Adrenal gland (tissue), 12 donors: ENCODE results near the gene KIAA0753. TPM values are rescaled to one million over a fixed set of nuclear protein-coding genes. Genes with fewer than 3 reads are reported as not detected.
A peak's percentile ranks its signal among the peaks of the same experiment; 100 is the strongest.

Experiments used
- DNase-seq, 7 donors: peaks; one replicate each; pipeline ENCODE4 v3.0.0-alpha.2; 2019 to 2020
- H3K27ac ChIP-seq, 5 donors: fragments of 200-600 bp; sonication (generic) in 4 of 5; 1 replicate in 3 of 5; 2 replicates in 2 of 5; pipeline versions ENCODE4 v1.5.1 to v1.8.0; 2016 to 2020; ENCODE audit warnings: mild to moderate bottlenecking in 1 of 5
- H3K27me3 ChIP-seq: fragments of 200-600 bp; 2 replicates; pipeline ENCODE4 v1.8.0; 2021
- H3K36me3 ChIP-seq, 2 donors: fragments of 200-600 bp; replicated peaks in 1 of 2; 1 replicate in 1 of 2; 2 replicates in 1 of 2; pipeline versions ENCODE4 v1.5.1 to v1.8.0; 2018 to 2022
- H3K4me1 ChIP-seq, 2 donors: fragments of 200-600 bp; replicated peaks in 1 of 2; 1 replicate in 1 of 2; 2 replicates in 1 of 2; pipeline versions ENCODE4 v1.5.1 to v1.8.0; 2018 to 2021
- H3K4me3 ChIP-seq, 4 donors: fragments of 200-600 bp; sonication (generic) in 3 of 4; one replicate each; pipeline ENCODE4 v1.5.1; 2016 to 2018
- H3K9me3 ChIP-seq, 3 donors: fragments of 200-600 bp; sonication (generic) in 1 of 3; replicated peaks in 1 of 3; 1 replicate in 2 of 3; 2 replicates in 1 of 3; pipeline versions ENCODE4 v1.5.1 to v1.8.0; 2016 to 2021
- CTCF ChIP-seq, 6 experiments: fragments of 450-650 bp in 4 of 6; fragments of 200-600 bp in 2 of 6; sonication (generic) in 1 of 6; IDR thresholded peaks; 1 replicate in 5 of 6; 2 replicates in 1 of 6; pipeline versions ENCODE4 v1.5.1 to v1.8.0; 2016 to 2021; ENCODE audit warnings: antibody characterized with exemption in 6 of 6, mild to moderate bottlenecking in 2 of 6, moderate library complexity in 1 of 6
- POLR2A ChIP-seq, 2 donors: fragments of 450-650 bp; IDR thresholded peaks; one replicate each; pipeline ENCODE4 v1.6.1; 2017; ENCODE audit warnings: antibody characterized with exemption in 2 of 2, mild to moderate bottlenecking in 2 of 2, moderate library complexity in 1 of 2
- WGBS, 4 donors: extraction: QIAGEN DNeasy Blood & Tissue Kit in 2 of 4; methylation state at CpG; one replicate each; pipeline versions ENCODE4 v1.1.5 to v1.1.7; 2013 to 2017; 5-methylcytosine and 5-hydroxymethylcytosine counted together
- intact Hi-C, 2 donors: fragments of 100-400 bp; cut with DNase I; formaldehyde crosslinking; loops; one replicate each; pipeline versions ENCODE4 v1.14.1 to v1.15.0; 2022 to 2023
- polyA plus RNA-seq, 3 donors: library from polyadenylated mRNA; stranded (reverse); fragments of 200-250 nt in 2 of 3; fragments of 350-450 nt in 1 of 3; fragmentation: Illumina TruSeq in 1 of 3; extraction: RNeasy Lipid Tissue Mini Kit (QIAGEN cat#74804) in 1 of 3; gene quantifications; one replicate each; pipeline ENCODE4 v1.2.3, GENCODE V29; 2013 to 2014
- total RNA-seq, 9 donors: library from RNA; depleted of rRNA in 4 of 9; stranded (reverse); fragments of >200 nt in 4 of 9; fragments of 120-200 nt in 1 of 9; fragmentation: NEBNext Ultra II Directional in 1 of 9; extraction: Animal tissue kit (Norgen Biotek cat#: 25700) in 1 of 9; gene quantifications; one replicate each; pipeline versions ENCODE4 v1.1.0 to v1.2.4, GENCODE V29; 2013 to 2023
- donor health status: healthy with polysubstance abuse.
- donor health status: Bipolar disorder and iron deficiency.
- donor health status: DM: yes; HTN: yes; CAD: no.
- donor health status: DM: no; HTN: no; CAD: no.
- donor health status: DM: no; HTN: no; CAD: no.
- donor health status: DM: yes; HTN: yes; CAD: no.

KIAA0753 gene
- total and polyA plus RNA-seq, 12 donors: 5.1 to 21.8 (median 13.1) TPM

DNA sequence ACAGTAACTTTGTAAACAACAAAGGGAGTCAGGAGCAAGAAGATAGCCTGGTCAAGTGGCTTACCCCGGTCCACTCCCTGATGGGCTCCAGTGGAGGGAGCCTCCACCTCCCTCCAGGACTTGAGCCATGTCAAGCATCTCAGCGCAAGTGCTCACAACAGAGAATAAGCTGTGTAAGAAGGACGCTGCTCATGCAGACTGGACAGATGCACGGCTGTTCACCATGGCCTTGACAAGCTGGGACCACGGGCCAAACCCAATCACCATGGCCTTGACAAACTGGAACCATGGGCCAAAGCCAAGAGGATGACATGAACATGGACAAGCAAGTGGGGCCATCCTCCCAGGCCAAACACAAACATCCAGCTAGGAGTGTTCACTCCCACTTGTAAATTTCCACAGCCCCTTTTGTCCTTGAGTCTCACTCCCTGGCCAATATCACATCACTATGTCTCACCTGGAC is 80.7 kb downstream of the KIAA0753 start:
- no peak for TF ChIP-seq POLR2A (IDR thresholded peaks at IDR 0.05)
- TF ChIP-seq CTCF (IDR thresholded peaks at IDR 0.05): no peak
- no peak overlapping the region for H3K27ac ChIP-seq
- no peaks in the 10 kb centered on the region for H3K9me3 ChIP-seq
- H3K4me3 ChIP-seq: no peak overlapping the region
- peaks cover 11 to 24% of the 10 kb centered on the region in 2 donors for H3K4me1 ChIP-seq
- no peaks in the 10 kb centered on the region for H3K27me3 ChIP-seq
- DNase-seq: peak in 5 of 7 donors; percentile 34 to 64 (median 47)
- WGBS, 4 donors: 46 to 75% (median 67%) methylated on average over 4 to 5 of the region's 5 CpGs
- no peaks in the 10 kb centered on the region for H3K36me3 ChIP-seq
- intact Hi-C loops: loop anchor here in 1 of 2 donors (10.0 kb wide), 1 partner anchor 85 kb away; no protein-coding TSS in a partner anchor

- Histone ChIP-seq H3K4me1 (peaks cover 11 to 25% of the 10 kb centered on the region in 2 donors), H3K27ac (peak overlapping the region in 4 of 5 donors; percentile 10 to 65 (median 54)), H3K9me3 (no peaks in the 10 kb centered on the region), H3K36me3 (no peaks in the 10 kb centered on the region), H3K4me3 (no peak overlapping the region), H3K27me3 (no peaks in the 10 kb centered on the region)
- WGBS, 4 donors: 58 to 66% (median 61%) methylated on average over 7 to 11 of the region's 11 CpGs
- TF ChIP-seq CTCF (IDR thresholded peaks at IDR 0.05) (no peak), POLR2A (IDR thresholded peaks at IDR 0.05) (no peak)
- intact Hi-C loops: loop anchor here in 1 of 2 donors (10.0 kb wide), 1 partner anchor 84 kb away; no protein-coding TSS in a partner anchor
- peak in 4 of 7 donors; percentile 36 to 60 (median 38) for DNase-seq
These were observed 81.4 kb downstream of the KIAA0753 start for GRCh38 chr17:6558932-6559752.

DNA sequence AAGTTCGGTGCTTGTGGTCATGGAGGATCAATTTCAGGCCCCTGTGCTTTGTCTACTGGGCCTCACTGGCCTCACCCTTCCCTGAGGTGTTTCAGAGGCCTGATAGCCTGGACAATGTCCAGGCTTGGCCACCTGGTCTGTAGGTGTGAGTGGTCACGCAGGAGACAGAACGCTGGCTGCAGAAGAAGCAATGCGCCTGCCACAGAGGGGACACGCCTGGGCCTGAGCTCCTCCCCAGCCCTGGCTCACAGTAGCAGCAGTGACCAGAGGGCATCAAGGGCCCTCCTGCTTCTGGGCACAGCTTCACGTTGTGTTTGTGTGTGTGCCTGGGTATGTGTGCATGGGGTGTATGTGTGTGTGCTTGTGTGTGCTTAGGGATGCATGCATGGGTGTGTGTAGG is 82.2 kb downstream of the KIAA0753 start:
- DNase-seq: no peak
- H3K4me3 ChIP-seq: no peak overlapping the region
- H3K4me1 ChIP-seq: peaks cover 11 to 25% of the 10 kb centered on the region in 2 donors
- TF ChIP-seq POLR2A (IDR thresholded peaks at IDR 0.05) (no peak), CTCF (IDR thresholded peaks at IDR 0.05) (no peak)
- no peak overlapping the region for H3K27ac ChIP-seq
- WGBS, 4 donors: 86 to 100% (median 92%) methylated on average over 1 to 6 of the region's 6 CpGs
- intact Hi-C loops: loop anchor here in 1 of 2 donors (10.0 kb wide), 1 partner anchor 83 kb away; no protein-coding TSS in a partner anchor
- H3K36me3 ChIP-seq: no peaks in the 10 kb centered on the region
- H3K27me3 ChIP-seq: no peaks in the 10 kb centered on the region
- no peaks in the 10 kb centered on the region for H3K9me3 ChIP-seq

GRCh38 chr17:6557040-6557438 is 83.5 kb downstream of the KIAA0753 start:
- peaks cover 11 to 25% of the 10 kb centered on the region in 2 donors for H3K4me1 ChIP-seq
- intact Hi-C loops: loop anchor here in 1 of 2 donors (10.0 kb wide), 1 partner anchor 82 kb away; no protein-coding TSS in a partner anchor
- TF ChIP-seq CTCF (IDR thresholded peaks at IDR 0.05) (no peak), POLR2A (IDR thresholded peaks at IDR 0.05) (no peak)
- 61 to 77% (median 72%) methylated on average over 6 to 9 of the region's 9 CpGs for WGBS, 4 donors
- DNase-seq: no peak
- H3K27ac ChIP-seq: no peak overlapping the region
- H3K36me3 ChIP-seq: no peaks in the 10 kb centered on the region
- H3K4me3 ChIP-seq: peak overlapping the region in 1 of 4 donors; percentile 53
- no peaks in the 10 kb centered on the region for H3K27me3 ChIP-seq
- H3K9me3 ChIP-seq: no peaks in the 10 kb centered on the region
